GM19025 (cell line): ENCODE results near the gene MTCH2.
"Not testable (repeated sequence)": the region's sequence is repeated elsewhere in the genome, so short reads cannot be mapped to it uniquely, and the experiment has no call there.

Source experiments
- ATAC-seq: cut with Tn5 transposase; IDR thresholded peaks from one replicate; pipeline ENCODE4 v1.9.1; 2021; ENCODE audit warnings: mild to moderate bottlenecking, low read depth, moderate library complexity; ENCODE audit not compliant: unreplicated experiment

Gene MTCH2

GRCh38 chr11:47641600-47642098, 710 bp downstream of the MTCH2 start:
- no peak for ATAC-seq

GRCh38 chr11:47640506-47640905, 1.9 kb downstream of the MTCH2 start:
- ATAC-seq = not testable (repeated sequence)

- ATAC-seq = not testable (repeated sequence)
Observed at GRCh38 chr11:47636331-47636730, 6.0 kb downstream of the MTCH2 start.

- no peak for ATAC-seq
Observed at GRCh38 chr11:47631473-47631872, 10.9 kb downstream of the MTCH2 start.

DNA sequence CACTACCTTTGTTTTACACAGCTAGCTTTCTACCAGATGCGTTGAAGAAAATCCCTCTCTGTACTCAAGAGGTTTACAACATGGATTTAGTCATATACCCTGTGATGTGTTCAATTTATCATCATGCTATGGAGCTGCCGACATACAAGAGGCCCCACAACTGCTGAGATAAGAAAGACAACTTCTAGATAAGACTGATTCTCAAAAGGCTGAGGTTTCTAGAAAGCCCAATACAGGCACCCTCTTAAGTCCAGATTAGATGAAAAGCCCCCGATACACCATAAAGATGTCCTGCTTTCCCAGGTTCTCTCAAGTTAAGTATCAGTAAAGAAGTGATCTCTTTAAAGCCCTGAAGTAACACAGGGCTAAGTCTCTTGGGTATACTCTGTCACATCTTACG, 14.3 kb downstream of the MTCH2 start:
- no peak for ATAC-seq

GRCh38 chr11:47626234-47626633, 16.1 kb downstream of the MTCH2 start:
- ATAC-seq = no peak

GRCh38 chr11:47620836-47621378, 21.5 kb downstream of the MTCH2 start:
- no peak for ATAC-seq

GRCh38 chr11:47617417-47617809, 24.9 kb downstream of the MTCH2 start:
- ATAC-seq = no peak

DNA sequence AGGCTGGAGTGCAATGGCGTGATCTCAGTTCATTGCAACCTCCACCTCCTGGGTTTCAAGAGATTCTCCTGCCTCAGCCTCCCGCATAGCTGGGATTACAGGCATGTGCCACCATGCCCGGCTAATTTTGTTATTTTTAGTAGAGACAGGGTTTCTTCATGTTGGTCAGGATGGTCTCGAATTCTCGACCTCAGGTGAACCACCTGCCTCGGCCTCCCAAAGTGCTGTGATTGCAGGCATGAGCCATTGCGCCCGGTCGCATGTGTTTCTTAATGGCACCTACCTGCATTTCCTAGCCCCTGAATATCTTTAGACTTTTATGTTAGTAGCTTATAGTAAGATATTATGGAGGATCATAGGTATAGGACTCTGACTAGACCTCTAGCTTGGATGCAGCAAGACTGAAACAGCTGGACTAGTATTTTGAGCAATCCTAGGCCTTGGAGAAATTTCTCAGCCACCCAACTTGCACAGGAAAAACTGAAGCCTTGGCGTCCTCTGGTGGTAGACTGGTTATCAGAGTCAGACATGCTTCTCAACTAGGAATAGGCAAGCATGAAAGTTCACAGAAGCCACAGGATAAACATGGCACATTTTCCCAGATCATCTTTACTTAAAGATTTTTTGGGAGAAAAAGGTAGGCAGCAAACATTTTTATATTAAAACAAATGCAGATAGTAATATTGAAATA, 25.5 kb downstream of the MTCH2 start:
- no peak for ATAC-seq

DNA sequence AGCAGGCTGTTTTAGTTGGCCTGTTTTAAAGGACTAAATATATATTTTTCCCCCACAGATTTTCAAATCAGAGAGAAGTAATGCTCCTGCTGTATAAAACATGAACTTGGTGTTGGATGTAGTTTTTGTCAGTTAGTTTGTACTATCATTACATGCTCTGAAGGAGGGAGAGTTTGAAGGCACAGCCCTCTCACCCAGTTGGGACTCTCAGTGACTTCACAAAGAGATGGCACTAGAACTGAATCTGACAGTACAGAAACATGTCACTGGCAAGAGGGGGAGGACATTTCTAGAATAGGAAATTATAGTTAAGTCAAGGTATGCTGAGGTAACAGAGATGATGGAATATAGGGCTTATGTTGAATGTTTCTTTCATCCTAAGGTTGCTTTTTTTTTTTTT, 27.1 kb downstream of the MTCH2 start:
- no peak for ATAC-seq

DNA sequence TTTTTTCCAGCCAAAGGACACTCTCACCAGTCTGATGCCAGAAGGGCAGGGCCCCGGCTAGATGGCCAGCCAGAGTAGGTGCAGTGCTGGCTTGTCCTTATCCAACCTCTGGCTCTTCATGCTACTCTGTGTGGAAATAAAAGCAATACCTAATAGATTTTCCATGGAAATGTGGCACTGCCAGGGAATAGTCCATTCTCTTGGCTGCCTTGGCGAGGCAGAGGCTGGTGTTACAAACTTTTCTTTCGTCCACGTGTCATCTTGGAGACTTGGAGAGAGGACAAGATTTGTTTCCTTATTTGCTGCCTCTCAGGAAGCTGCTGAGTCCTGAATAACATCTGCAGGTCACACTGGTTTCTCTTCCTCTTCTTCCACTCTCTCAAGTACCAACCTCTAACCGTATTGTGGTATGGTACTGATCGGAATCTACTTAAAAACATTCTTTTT, 31.0 kb downstream of the MTCH2 start:
- ATAC-seq = no peak

- no peak for ATAC-seq
Observed at GRCh38 chr11:47609675-47610074, 32.7 kb downstream of the MTCH2 start.

- no peak for ATAC-seq
Observed at GRCh38 chr11:47607380-47607779, 35.0 kb downstream of the MTCH2 start.

DNA sequence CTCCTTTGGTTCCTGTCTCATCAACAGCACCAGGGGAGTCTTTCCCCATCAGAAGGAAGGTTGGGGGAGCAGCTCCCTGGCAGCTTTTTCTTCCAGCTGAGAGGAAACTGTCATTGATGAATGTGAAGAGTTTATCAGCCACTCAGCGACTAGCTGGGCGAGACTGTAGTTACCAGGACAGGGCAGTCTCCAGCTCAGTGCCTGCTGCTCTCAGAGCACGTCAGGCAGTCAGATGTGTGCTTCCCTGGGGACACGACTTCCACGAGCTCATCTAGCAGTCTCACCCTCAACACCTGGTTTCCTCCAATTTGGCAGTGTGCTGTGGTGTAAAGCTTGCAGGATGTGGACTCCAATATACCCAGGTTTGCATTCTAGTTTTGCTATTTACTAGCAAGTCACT, 35.6 kb downstream of the MTCH2 start:
- no peak for ATAC-seq

DNA sequence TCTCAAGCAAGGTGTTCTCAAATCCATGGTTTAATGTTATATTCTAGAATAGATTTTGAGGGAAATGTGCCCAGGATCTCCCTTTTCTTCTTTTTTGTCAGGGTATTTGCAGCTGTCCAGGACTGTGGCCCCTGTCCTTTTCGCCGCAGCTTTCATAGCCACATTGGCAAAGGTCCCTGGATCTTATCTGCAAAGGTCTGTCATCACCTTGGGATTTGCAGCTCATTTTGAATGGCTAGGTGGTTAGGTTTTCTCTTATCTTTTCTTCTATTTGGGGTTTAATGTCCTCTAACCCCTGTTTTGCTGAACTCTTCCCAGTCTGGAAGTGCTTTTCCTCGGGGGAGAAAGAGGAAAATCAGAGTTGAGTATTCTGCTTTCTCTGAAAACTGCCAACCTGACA, 36.4 kb downstream of the MTCH2 start:
- ATAC-seq = no peak

GRCh38 chr11:47603295-47603694, 39.1 kb downstream of the MTCH2 start:
- no peak for ATAC-seq

DNA sequence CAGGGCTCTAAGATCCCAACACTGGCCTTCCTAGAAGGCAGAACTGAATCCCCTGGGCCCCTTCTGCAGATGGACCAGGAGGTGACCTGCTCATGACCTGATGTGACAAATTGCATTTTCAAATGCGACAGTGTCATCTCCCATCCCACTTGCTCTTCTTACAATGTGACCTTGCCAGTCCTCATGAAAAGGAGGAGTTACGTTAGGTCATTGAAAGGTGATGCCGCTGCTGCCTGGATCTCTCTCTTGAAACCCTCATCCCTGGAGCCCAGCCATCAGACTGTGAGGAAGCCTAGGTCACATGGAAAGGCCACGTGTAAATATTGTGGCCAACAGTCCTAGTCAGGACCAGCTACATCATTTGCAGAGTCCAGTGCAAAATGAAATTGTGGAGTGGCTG, 42.5 kb downstream of the MTCH2 start:
- ATAC-seq = no peak

DNA sequence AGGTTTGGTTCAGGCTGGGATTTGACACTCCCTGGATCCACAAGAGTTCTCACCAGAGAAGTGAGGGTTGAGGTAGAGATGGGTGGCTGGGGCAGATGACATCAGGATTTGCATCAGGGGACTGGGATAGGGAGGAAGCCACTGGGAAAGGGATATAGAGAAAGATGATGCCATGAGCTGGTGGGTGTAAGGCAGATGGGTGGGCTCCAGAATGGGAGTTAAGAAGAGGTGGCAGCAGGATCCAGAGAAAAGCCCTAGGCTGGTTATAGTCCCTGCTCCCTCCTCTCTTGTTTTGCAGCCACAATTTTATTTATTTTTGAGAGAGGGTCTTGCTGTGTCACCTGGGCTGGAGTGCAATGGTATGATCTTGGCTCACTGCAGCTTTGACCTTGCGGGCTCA, 46.4 kb downstream of the MTCH2 start:
- ATAC-seq = no peak

DNA sequence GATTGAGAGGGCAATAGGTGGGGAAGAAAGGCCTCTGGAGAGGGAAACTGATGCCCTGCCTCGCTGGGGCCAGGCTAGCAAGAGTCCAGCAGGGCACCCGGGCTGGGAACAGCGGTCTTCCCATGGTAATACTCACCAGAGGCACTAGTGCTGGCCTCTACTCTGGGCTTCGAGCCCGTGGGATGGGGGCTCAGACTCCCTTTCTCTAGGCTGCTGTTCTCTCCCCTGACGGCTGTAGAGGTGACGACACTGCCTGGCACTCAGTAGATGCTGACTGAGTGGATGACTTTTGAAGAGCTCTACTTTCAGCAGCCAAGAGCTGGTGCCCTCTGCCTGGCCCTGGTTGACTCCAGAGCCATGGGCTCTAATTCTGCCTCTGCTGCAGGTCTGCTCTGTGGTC, 47.3 kb downstream of the MTCH2 start:
- ATAC-seq = no peak

GRCh38 chr11:47593934-47594855, 48.2 kb downstream of the MTCH2 start, which contains the start of gene C1QTNF4:
TSS of gene C1QTNF4 (minus strand) at chr11:47594411. CDS start at chr11:47590810, 3,601 bp downstream.
- no peak for ATAC-seq

DNA sequence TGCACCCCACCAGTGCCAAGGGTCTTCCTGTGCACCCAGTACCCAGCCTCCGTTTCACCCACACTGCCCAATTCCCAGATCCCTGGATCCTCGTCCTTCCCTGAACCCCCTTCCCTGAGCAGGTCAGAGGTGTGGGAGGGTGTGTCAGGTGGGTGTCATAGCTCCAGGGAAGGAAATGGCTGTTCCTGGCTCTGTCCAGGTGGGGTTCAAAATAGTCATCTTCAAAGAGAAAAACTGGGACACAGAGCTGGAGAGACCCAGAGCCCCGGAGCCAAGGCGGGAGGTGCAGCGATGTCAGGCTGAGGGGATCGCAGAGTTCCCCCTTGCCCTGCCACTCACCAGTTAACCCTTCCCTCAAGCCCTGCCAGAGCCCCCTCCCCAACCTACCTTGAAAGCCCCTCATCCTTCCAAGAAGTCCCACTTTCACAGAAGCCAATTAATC, 48.8 kb downstream of the MTCH2 start:
- no peak for ATAC-seq
